SU-DHL-6 (cell line): ENCODE results near the gene SIRPG.

Experiments
- H2AFZ ChIP-seq: fragments of 200-600 bp; sonication (generic); 2 replicates; pipeline ENCODE4 v1.6.1; 2014; ENCODE audit warnings: low read depth, mild to moderate bottlenecking, moderate library complexity, mixed read lengths, antibody characterized with exemption, low read length; ENCODE audit not compliant: severe bottlenecking
- H3F3A ChIP-seq: fragments of 200-600 bp; shearing (Covaris generic); 2 replicates; pipeline ENCODE4 v1.6.0; 2016; ENCODE audit warnings: antibody characterized with exemption, mild to moderate bottlenecking; ENCODE audit not compliant: insufficient read depth
- H3K27ac ChIP-seq: fragments of 200-600 bp; sonication (generic); 2 replicates; pipeline ENCODE4 v1.5.1; 2016; ENCODE audit warnings: low read depth, mild to moderate bottlenecking, low read length, moderate library complexity, mixed read lengths
- H3K27me3 ChIP-seq: fragments of 200-600 bp; sonication (generic), shearing (Covaris generic); 2 replicates; pipeline ENCODE4 v1.6.0; 2014; ENCODE audit warnings: mild to moderate bottlenecking, low read length
- H3K36me3 ChIP-seq: fragments of 200-600 bp; sonication (generic); 2 replicates; pipeline ENCODE4 v1.6.1; 2014; ENCODE audit warnings: mild to moderate bottlenecking, low read length, mixed read lengths
- H3K4me2 ChIP-seq: fragments of 300-600, 200-600 bp; shearing (Covaris generic), sonication (generic); 2 replicates; pipeline ENCODE4 v1.6.0; 2014; ENCODE audit warnings: low read length, low read depth, mild to moderate bottlenecking; ENCODE audit not compliant: poor library complexity, severe bottlenecking
- H3K4me3 ChIP-seq: fragments of 200-600 bp; sonication (generic); 2 replicates; pipeline ENCODE4 v1.5.1; 2014; ENCODE audit warnings: antibody characterized with exemption, low read length, mild to moderate bottlenecking, mixed read lengths; ENCODE audit not compliant: insufficient read depth, poor library complexity, severe bottlenecking
- H3K79me2 ChIP-seq: fragments of 200-600 bp; sonication (generic); 2 replicates; pipeline ENCODE4 v1.6.1; 2014; ENCODE audit warnings: mild to moderate bottlenecking, low read length, moderate library complexity; ENCODE audit not compliant: insufficient read depth
- H3K9ac ChIP-seq: fragments of 200-600 bp; sonication (generic); 2 replicates; pipeline ENCODE4 v1.7.0; 2014; ENCODE audit warnings: mild to moderate bottlenecking, low read length
- H3K9me2 ChIP-seq: fragments of 200-600 bp; sonication (generic); replicated peaks from 2 replicates; pipeline ENCODE4 v1.6.1; 2014; ENCODE audit warnings: low read length; ENCODE audit not compliant: insufficient read depth
- H3K9me3 ChIP-seq: fragments of 200-600 bp; sonication (generic); 2 replicates; pipeline ENCODE4 v1.6.1; 2014; ENCODE audit warnings: low read length, mixed read lengths; ENCODE audit not compliant: insufficient read depth
- H4K20me1 ChIP-seq: fragments of 200-600 bp; sonication (generic); 2 replicates; pipeline ENCODE4 v1.6.1; 2014; ENCODE audit warnings: low read depth, mild to moderate bottlenecking, antibody characterized with exemption, low read length, moderate library complexity, mixed read lengths
- CTCF ChIP-seq: fragments of 200-600 bp; sonication (generic); IDR thresholded peaks from one replicate; pipeline ENCODE4 v1.5.1; 2017; ENCODE audit warnings: antibody characterized with exemption, mild to moderate bottlenecking, low read length, moderate library complexity; ENCODE audit not compliant: insufficient read depth, poor library complexity, severe bottlenecking
- EZH2phosphoT487 ChIP-seq: fragments of 200-600 bp; sonication (generic), shearing (Covaris generic); conservative IDR thresholded peaks from 2 replicates; pipeline ENCODE4 v1.6.1; 2018; ENCODE audit warnings: mild to moderate bottlenecking, antibody characterized with exemption, low read length, moderate library complexity, mixed read lengths

Gene SIRPG

DNA sequence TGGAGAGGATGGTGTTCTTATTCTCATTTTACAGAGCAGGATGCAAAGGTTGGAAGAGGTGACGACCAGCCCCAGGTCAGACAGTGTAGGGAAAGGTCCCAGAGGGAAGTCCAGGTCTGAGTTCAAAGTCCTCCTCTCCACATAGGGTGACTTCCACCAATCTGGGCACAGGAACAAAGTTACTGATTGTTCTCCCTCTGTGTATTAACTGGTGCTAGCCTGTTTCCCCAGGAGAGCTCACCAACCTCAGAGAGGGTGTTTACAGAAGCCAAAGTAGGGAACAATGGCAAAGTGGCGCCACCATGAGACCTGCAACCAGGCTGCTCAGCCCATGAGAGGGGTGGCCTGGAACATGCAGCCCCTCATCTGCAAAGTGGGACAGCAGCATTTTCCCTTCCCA, 21.0 kb downstream of the SIRPG start:
- Histone ChIP-seq H3K27me3 (no peaks in the 10 kb centered on the region), H4K20me1 (no peaks in the 10 kb centered on the region), H3K4me2 (no peak overlapping the region), H3K79me2 (no peaks in the 10 kb centered on the region), H3K27ac (no peak overlapping the region), H3F3A (no peaks in the 10 kb centered on the region), H2AFZ (no peak overlapping the region), H3K9me2 (no peaks in the 10 kb centered on the region), H3K36me3 (no peaks in the 10 kb centered on the region), H3K4me3 (no peak overlapping the region), H3K9me3 (no peaks in the 10 kb centered on the region), H3K9ac (no peak overlapping the region)
- TF ChIP-seq EZH2phosphoT487 (no peak), CTCF (no peak)

DNA sequence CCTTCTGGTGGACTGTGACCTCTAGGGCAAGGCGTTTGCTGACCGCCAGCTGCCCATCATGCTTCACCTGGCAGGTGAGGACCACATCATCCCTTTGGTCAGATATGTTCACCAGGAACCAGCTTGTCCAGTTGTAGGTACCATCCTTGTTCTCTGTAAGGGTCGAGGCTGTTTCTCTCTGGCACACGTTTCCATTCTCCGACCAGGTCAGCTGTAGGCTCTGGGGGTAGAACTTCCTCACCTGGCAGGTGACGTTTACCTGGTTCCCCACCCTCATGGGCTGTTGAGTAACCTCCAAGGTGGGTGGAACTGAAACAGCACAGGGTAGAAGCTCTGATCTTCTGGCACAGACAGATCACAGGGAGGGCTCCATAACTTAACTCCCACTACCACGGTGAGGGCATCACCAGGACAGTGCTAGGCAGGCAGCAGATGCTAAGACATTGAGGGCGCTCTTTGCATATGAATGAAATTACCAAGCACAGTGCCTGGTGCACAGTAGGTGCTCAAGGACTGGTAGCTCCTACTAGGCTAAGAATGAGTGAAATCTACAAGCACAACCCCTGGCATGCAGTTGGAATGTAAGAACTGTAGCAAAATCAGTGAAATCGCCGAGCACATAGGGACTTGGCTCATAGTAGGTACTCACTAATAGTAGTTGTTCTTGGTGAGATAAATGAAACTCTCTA, 22.1 kb downstream of the SIRPG start:
- no peak overlapping the region for H3K4me3 ChIP-seq
- no peaks in the 10 kb centered on the region for H3K9me3 ChIP-seq
- H3F3A ChIP-seq, result no peaks in the 10 kb centered on the region
- no peaks in the 10 kb centered on the region for H3K36me3 ChIP-seq
- no peak overlapping the region for H3K4me2 ChIP-seq
- H3K9me2 ChIP-seq, result no peaks in the 10 kb centered on the region
- H3K79me2 ChIP-seq, result no peaks in the 10 kb centered on the region
- H3K27ac ChIP-seq, result no peak overlapping the region
- H3K27me3 ChIP-seq, result no peaks in the 10 kb centered on the region
- H2AFZ ChIP-seq, result no peak overlapping the region
- no peaks in the 10 kb centered on the region for H4K20me1 ChIP-seq
- TF ChIP-seq CTCF (no peak), EZH2phosphoT487 (no peak)
- H3K9ac ChIP-seq, result no peak overlapping the region

DNA sequence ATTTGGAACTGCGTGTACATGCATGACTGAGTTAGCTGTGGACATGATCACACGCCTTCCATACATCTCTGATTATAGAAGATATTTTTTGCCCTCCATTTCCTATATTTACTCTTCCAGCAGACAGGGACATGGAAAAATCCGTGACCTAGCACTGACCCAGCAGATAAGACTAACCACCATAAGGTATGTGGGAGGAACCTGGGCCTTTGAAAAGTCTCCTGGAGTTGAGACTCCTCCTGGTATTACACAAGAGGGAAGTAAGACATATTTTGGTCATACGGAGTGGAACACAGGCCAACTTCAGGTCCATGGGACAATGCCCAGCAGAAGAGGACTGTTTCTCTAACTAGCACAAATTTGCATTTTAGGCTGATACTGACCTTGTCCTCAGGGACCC, 24.0 kb downstream of the SIRPG start:
- H3K36me3 ChIP-seq, result no peaks in the 10 kb centered on the region
- H3F3A ChIP-seq, result no peaks in the 10 kb centered on the region
- TF ChIP-seq EZH2phosphoT487, result no peak
- TF ChIP-seq CTCF, result no peak
- no peaks in the 10 kb centered on the region for H3K79me2 ChIP-seq
- no peak overlapping the region for H3K9ac ChIP-seq
- no peaks in the 10 kb centered on the region for H3K9me2 ChIP-seq
- H3K27ac ChIP-seq, result no peak overlapping the region
- no peaks in the 10 kb centered on the region for H3K27me3 ChIP-seq
- no peak overlapping the region for H3K4me2 ChIP-seq
- no peak overlapping the region for H3K4me3 ChIP-seq
- no peak overlapping the region for H2AFZ ChIP-seq
- H3K9me3 ChIP-seq, result no peaks in the 10 kb centered on the region
- H4K20me1 ChIP-seq, result no peaks in the 10 kb centered on the region
